K562 (cell line): ENCODE data around the gene GFRA4. TPM values are rescaled to one million over a fixed set of nuclear protein-coding genes. Genes with fewer than 3 reads are reported as not detected.

Source experiments
- ATAC-seq: fragments of 200-7000 bp; cut with Tn5 transposase; 3 replicates; pipeline ENCODE4 v1.9.1; 2020; ENCODE audit warnings: moderate library complexity
- BruUV-seq: library from RNA; stranded (reverse); fragments of 400-500 nt; replicated peaks from 2 replicates; lab custom pipeline; 2021; lab: Mats Ljungman, UMichigan
- CTCF ChIA-PET: fragments of 300-600 bp; formaldehyde crosslinking; extraction: SDS; loops from one replicate; lab custom pipeline; 2021; ENCODE audit warnings: low intra/inter-chr PET ratio; lab: Yijun Ruan, JAX
- POLR2A ChIA-PET: fragments of 300-600, 350-650 bp; sonication (Branson Sonifier 250); formaldehyde crosslinking; extraction: SDS; loops from one replicate; lab custom pipeline; 2021; ENCODE audit warnings: antibody characterized with exemption, inconsistent platforms; lab: Yijun Ruan, JAX
- DNase-seq, 4 experiments: peaks; one replicate each; pipeline versions ENCODE4 v3.0.0 to v3.0.0-alpha.2; 2011 to 2018; ENCODE audit warnings: low spot score in 3 of 4, mixed read lengths in 3 of 4; ENCODE audit errors: extremely low read depth in 1 of 4
- FAIRE-seq: peaks from 2 replicates; lab custom pipeline; 2011; peaks lifted over from hg19 to GRCh38; lab: Jason Lieb, UNC
- H2AFZ ChIP-seq: 2 replicates; pipeline ENCODE4 v1.6.0; 2011; ENCODE audit warnings: low read depth, low read length, control low read depth, inconsistent platforms
- H3K27ac ChIP-seq: fragments of 200-600 bp; 3 replicates; pipeline ENCODE4 v1.8.0; 2011; ENCODE audit warnings: low read depth, mild to moderate bottlenecking, control low read depth, inconsistent platforms, low read length, moderate library complexity, mixed read lengths; ENCODE audit errors: extremely low read depth
- H3K27me3 ChIP-seq, 2 experiments: fragments of 300-600 bp in 1 of 2; 2 replicates in 1 of 2; 3 replicates in 1 of 2; pipeline versions ENCODE4 v1.6.0 to v1.8.0; 2011; ENCODE audit warnings: inconsistent platforms in 2 of 2, low read length in 2 of 2, mild to moderate bottlenecking in 1 of 2, mixed read lengths in 1 of 2, moderate library complexity in 1 of 2; ENCODE audit not compliant: control insufficient read depth in 2 of 2, insufficient read depth in 2 of 2
- H3K36me3 ChIP-seq: fragments of 300-600 bp; 3 replicates; pipeline ENCODE4 v1.8.0; 2011; ENCODE audit warnings: mild to moderate bottlenecking, low read length, inconsistent platforms; ENCODE audit not compliant: control insufficient read depth, insufficient read depth
- H3K4me1 ChIP-seq, 2 experiments: fragments of 200-600 bp in 1 of 2; replicated peaks in 1 of 2; 2 replicates in 1 of 2; 3 replicates in 1 of 2; pipeline versions ENCODE4 v1.5.1 to v1.8.0; 2011; ENCODE audit warnings: inconsistent platforms in 2 of 2, low read length in 2 of 2, mild to moderate bottlenecking in 1 of 2, mixed read lengths in 1 of 2, moderate library complexity in 1 of 2; ENCODE audit not compliant: control insufficient read depth in 2 of 2, insufficient read depth in 2 of 2
- H3K4me2 ChIP-seq: 2 replicates; pipeline ENCODE4 v1.6.1; 2011; ENCODE audit warnings: low read length, control low read depth, inconsistent platforms, mixed read lengths; ENCODE audit not compliant: insufficient read depth
- H3K4me3 ChIP-seq: fragments of 200-600 bp; sonication (generic), shearing (Covaris generic); 2 replicates; pipeline ENCODE4 v1.5.1; 2016; ENCODE audit warnings: control low read depth, inconsistent platforms
- H3K79me2 ChIP-seq: fragments of 200-600 bp; 3 replicates; pipeline ENCODE4 v1.8.0; 2011; ENCODE audit warnings: low read length, inconsistent platforms; ENCODE audit not compliant: control insufficient read depth, insufficient read depth
- H3K9ac ChIP-seq, 2 experiments: 2 replicates each; pipeline versions ENCODE4 v1.6.0 to v1.6.1; 2011; ENCODE audit warnings: low read depth in 2 of 2, low read length in 2 of 2, control low read depth in 1 of 2, inconsistent platforms in 1 of 2, mild to moderate bottlenecking in 1 of 2, mixed read lengths in 1 of 2; ENCODE audit not compliant: insufficient read depth in 1 of 2
- H3K9me1 ChIP-seq: one replicate; pipeline ENCODE4 v1.6.0; 2011; ENCODE audit warnings: inconsistent platforms, mild to moderate bottlenecking, low read length, moderate library complexity; ENCODE audit not compliant: control insufficient read depth, insufficient read depth
- H3K9me3 ChIP-seq: replicated peaks from 2 replicates; pipeline ENCODE4 v1.5.1; 2011; ENCODE audit warnings: low read depth, low read length, inconsistent platforms; ENCODE audit not compliant: control insufficient read depth, insufficient read depth
- H4K20me1 ChIP-seq: replicated peaks from 2 replicates; pipeline ENCODE4 v1.6.1; 2011; ENCODE audit warnings: low read length, inconsistent platforms, mixed read lengths; ENCODE audit not compliant: control insufficient read depth, insufficient read depth
- NFIX ChIP-seq: fragments of 250-450 bp; sonication (Bioruptor Pico); IDR thresholded peaks from 2 replicates; pipeline ENCODE4 v1.4.0; 2020; ENCODE audit warnings: low read depth, mild to moderate bottlenecking, moderate library complexity
- PHTF2 ChIP-seq: fragments of 250-450 bp; sonication (Bioruptor Pico); IDR thresholded peaks from 2 replicates; pipeline ENCODE4 v1.5.0; 2021; ENCODE audit warnings: mild to moderate bottlenecking
- ZBTB1 ChIP-seq: sonication (generic); formaldehyde crosslinking; IDR thresholded peaks from 2 replicates; pipeline ENCODE4 v1.8.1; 2023; ENCODE audit warnings: missing genetic modification reagents, low read depth, mild to moderate bottlenecking, borderline replicate concordance
- ZKSCAN8 ChIP-seq: fragments of 200-800 bp; sonication (Bioruptor generic); IDR thresholded peaks from 2 replicates; pipeline ENCODE4 v1.6.1; 2016; ENCODE audit warnings: missing genetic modification characterization, missing compliant biosample characterization
- WGBS: fragments of 100-300 bp; shearing (Covaris generic); methylation state at CpG from one replicate; pipeline ENCODE4 v1.1.6; 2016; ENCODE audit warnings: low coverage, mixed read lengths; ENCODE audit not compliant: insufficient coverage; ENCODE audit errors: missing lambda C conversion rate; 5-methylcytosine and 5-hydroxymethylcytosine counted together
- in situ Hi-C: fragments of 300-500 bp; cut with MboI; formaldehyde crosslinking; loops from 4 replicates; pipeline ENCODE4 v1.15.0; 2018; ENCODE audit warnings: inconsistent platforms, mixed read lengths
- intact Hi-C: fragments of 100-400 bp; cut with micrococcal nuclease; formaldehyde crosslinking; loops from 2 replicates; pipeline ENCODE4 v1.14.2; 2022
- polyA plus RNA-seq, 8 experiments: library from polyadenylated mRNA; depleted of rRNA in 4 of 8; stranded (reverse) in 5 of 8; unstranded in 3 of 8; fragments of >200 nt; fragmentation: Nextera tagmentation in 2 of 8; fragmentation: Illumina TruSeq in 1 of 8; extraction: Ambion mirVana in 2 of 8; extraction: Trizol in 1 of 8; gene quantifications; 2 replicates each; pipeline versions ENCODE4 v1.2.1 to v1.2.3, GENCODE V29; 2011 to 2014; ENCODE audit warnings: inconsistent platforms in 1 of 8, missing spikeins in 1 of 8
- total RNA-seq, 7 experiments: library from RNA; depleted of rRNA in 6 of 7; stranded (reverse); fragments of >200 nt in 6 of 7; fragmentation: Illumina TruSeq in 2 of 7; extraction: Trizol in 2 of 7; gene quantifications; 2 replicates each; pipeline versions ENCODE4 v1.2.1 to v1.2.3, GENCODE V29; 2011 to 2021; ENCODE audit warnings: low replicate concordance in 1 of 7
- TF ChIP-seq, protein P1 (sequence below): fragments of 250-450 bp; sonication (Bioruptor Pico); IDR thresholded peaks from 2 replicates; pipeline ENCODE4 v1.5.0; 2021; ENCODE audit warnings: mild to moderate bottlenecking, borderline replicate concordance
- TF ChIP-seq, protein P2 (sequence below): fragments of 450-650 bp; IDR thresholded peaks from 2 replicates; pipeline ENCODE4 v1.6.1; 2016; ENCODE audit warnings: borderline replicate concordance

The GFRA4 gene
- total and polyA plus RNA-seq, 9 of the 15 experiments (the other 6 are each of a cell fraction or from before 2014, with no cell fraction given) = not detected

DNA sequence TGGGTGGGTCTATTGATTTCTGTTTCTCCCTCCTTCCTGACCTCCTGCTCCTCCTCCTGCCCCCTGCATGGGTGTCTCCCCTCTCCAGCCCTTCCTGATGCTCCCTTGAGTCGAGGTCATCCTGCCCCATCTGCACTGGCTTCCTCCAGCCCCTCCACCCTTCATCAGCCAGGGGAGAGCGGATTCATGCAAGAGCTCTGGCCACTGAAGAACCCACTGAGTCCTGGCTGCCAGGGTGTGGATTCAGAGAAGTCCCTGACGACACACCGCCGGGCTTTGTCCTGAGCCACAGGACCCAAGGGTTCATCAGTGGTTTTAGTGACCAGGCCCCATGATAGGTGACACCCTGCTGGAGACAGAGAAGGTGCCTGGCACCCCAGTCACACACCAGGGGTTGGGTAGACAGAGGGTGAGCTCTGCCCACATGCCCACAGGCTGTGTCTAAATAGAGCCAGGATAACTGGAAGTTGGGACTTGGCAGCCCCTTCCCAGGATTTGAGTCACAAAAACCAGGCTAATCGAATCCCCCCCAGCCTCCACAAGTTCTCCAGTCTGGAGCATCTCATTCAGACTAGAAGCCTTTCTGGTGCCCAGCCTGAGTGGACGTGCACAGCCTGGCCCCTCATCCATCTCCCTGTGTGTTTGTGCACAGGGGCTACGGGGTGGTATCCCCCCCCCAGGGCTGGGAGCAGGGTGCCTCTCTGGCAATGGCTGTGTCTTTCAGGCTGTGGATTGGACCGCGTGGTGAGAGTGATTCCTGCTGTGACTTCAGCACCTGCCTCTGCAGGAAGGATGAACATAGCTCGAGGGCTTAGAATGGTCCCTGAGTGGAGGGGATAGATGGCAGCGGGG, 1.2 kb downstream of the GFRA4 start:
- ChIA-PET CTCF (no interaction called here), POLR2A (no interaction called here)
- WGBS = 2% methylated on average over 12 of the region's 12 CpGs
- no peak for DNase-seq
- in situ Hi-C loops (no loop called here), intact Hi-C loops (no loop called here)
- Histone ChIP-seq H3K9me1 (no peaks in the 10 kb centered on the region), H3K4me2 (no peak overlapping the region), H3K36me3 (no peaks in the 10 kb centered on the region), H3K4me3 (no peak overlapping the region), H3K27ac (no peak overlapping the region), H3K27me3 (peaks cover 0 to 41% of the 10 kb centered on the region in 2 experiments; a peak in 4 of 5 replicates), H4K20me1 (no peaks in the 10 kb centered on the region), H3K9ac (no peak overlapping the region), H2AFZ (no peak overlapping the region), H3K9me3 (no peaks in the 10 kb centered on the region), H3K79me2 (no peaks in the 10 kb centered on the region), H3K4me1 (peaks cover 0 to 11% of the 10 kb centered on the region in 2 experiments; a peak in 4 of 5 replicates)
- TF ChIP-seq, protein P1, sequence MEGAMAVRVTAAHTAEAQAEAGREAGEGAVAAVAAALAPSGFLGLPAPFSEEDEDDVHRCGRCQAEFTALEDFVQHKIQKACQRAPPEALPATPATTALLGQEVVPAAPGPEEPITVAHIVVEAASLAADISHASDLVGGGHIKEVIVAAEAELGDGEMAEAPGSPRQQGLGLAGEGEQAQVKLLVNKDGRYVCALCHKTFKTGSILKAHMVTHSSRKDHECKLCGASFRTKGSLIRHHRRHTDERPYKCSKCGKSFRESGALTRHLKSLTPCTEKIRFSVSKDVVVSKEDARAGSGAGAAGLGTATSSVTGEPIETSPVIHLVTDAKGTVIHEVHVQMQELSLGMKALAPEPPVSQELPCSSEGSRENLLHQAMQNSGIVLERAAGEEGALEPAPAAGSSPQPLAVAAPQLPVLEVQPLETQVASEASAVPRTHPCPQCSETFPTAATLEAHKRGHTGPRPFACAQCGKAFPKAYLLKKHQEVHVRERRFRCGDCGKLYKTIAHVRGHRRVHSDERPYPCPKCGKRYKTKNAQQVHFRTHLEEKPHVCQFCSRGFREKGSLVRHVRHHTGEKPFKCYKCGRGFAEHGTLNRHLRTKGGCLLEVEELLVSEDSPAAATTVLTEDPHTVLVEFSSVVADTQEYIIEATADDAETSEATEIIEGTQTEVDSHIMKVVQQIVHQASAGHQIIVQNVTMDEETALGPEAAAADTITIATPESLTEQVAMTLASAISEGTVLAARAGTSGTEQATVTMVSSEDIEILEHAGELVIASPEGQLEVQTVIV (CRISPR knock-in tag) = no peak
- TF ChIP-seq PHTF2 (CRISPR knock-in tag) (no peak), NFIX (CRISPR knock-in tag) (no peak), ZKSCAN8 (CRISPR knock-in tag) (no peak), ZBTB1 (CRISPR knock-in tag) (no peak)
- TF ChIP-seq, protein P2, sequence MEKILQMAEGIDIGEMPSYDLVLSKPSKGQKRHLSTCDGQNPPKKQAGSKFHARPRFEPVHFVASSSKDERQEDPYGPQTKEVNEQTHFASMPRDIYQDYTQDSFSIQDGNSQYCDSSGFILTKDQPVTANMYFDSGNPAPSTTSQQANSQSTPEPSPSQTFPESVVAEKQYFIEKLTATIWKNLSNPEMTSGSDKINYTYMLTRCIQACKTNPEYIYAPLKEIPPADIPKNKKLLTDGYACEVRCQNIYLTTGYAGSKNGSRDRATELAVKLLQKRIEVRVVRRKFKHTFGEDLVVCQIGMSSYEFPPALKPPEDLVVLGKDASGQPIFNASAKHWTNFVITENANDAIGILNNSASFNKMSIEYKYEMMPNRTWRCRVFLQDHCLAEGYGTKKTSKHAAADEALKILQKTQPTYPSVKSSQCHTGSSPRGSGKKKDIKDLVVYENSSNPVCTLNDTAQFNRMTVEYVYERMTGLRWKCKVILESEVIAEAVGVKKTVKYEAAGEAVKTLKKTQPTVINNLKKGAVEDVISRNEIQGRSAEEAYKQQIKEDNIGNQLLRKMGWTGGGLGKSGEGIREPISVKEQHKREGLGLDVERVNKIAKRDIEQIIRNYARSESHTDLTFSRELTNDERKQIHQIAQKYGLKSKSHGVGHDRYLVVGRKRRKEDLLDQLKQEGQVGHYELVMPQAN = no peak
- no TSS peak for BruUV-seq
- FAIRE-seq = no peak
- no peak for ATAC-seq
